GM19452 (cell line): ENCODE data around the gene SLC4A1.
"Not testable (repeated sequence)": the region's sequence is repeated elsewhere in the genome, so short reads cannot be mapped to it uniquely, and the experiment has no call there.

Experiments used
- ATAC-seq: cut with Tn5 transposase; IDR thresholded peaks from one replicate; pipeline ENCODE4 v1.9.1; 2021; ENCODE audit not compliant: unreplicated experiment

SLC4A1 gene

GRCh38 chr17:44257815-44258760 lies 9.8 kb downstream of the SLC4A1 start:
- ATAC-seq = no peak

GRCh38 chr17:44256671-44257070 lies 11.3 kb downstream of the SLC4A1 start:
- ATAC-seq = no peak

- no peak for ATAC-seq
Observed at GRCh38 chr17:44255915-44256314, 12.0 kb downstream of the SLC4A1 start.

GRCh38 chr17:44254361-44255095 lies 13.4 kb downstream of the SLC4A1 start:
- no peak for ATAC-seq

GRCh38 chr17:44253006-44253405 lies 14.9 kb downstream of the SLC4A1 start:
- ATAC-seq = no peak

- ATAC-seq = no peak
Observed at GRCh38 chr17:44251062-44251461, 16.9 kb downstream of the SLC4A1 start.

GRCh38 chr17:44249501-44250246 lies 18.3 kb downstream of the SLC4A1 start:
- no peak for ATAC-seq

GRCh38 chr17:44247876-44248736 lies 19.8 kb downstream of the SLC4A1 start:
- ATAC-seq = no peak

GRCh38 chr17:44247440-44247841 lies 20.5 kb downstream of the SLC4A1 start:
- no peak for ATAC-seq

- no peak for ATAC-seq
Observed at GRCh38 chr17:44241106-44241624, 26.8 kb downstream of the SLC4A1 start.

GRCh38 chr17:44237886-44238285 lies 30.0 kb downstream of the SLC4A1 start:
- not testable (repeated sequence) for ATAC-seq

GRCh38 chr17:44236444-44236991 lies 31.4 kb downstream of the SLC4A1 start:
- no peak for ATAC-seq

- ATAC-seq = no peak
Observed at GRCh38 chr17:44235583-44235936, 32.4 kb downstream of the SLC4A1 start.

- no peak for ATAC-seq
Observed at GRCh38 chr17:44233582-44233981, 34.4 kb downstream of the SLC4A1 start.

- ATAC-seq = no peak
Observed at GRCh38 chr17:44232061-44232460, 35.9 kb downstream of the SLC4A1 start.

GRCh38 chr17:44230140-44230539 lies 37.8 kb downstream of the SLC4A1 start:
- no peak for ATAC-seq

- no peak for ATAC-seq
Observed at GRCh38 chr17:44229090-44229489, 38.8 kb downstream of the SLC4A1 start.

GRCh38 chr17:44223541-44224071 lies 44.3 kb downstream of the SLC4A1 start:
- no peak for ATAC-seq

- no peak for ATAC-seq
Observed at GRCh38 chr17:44222112-44222869, 45.6 kb downstream of the SLC4A1 start.
